ENCODE results near the gene MBTPS2. TPM values are rescaled to one million over a fixed set of nuclear protein-coding genes. Genes with fewer than 3 reads are reported as not detected.

The MBTPS2 gene
- total RNA-seq, 2 donors from 2014 or later: 6.9 to 10.0 TPM

DNA sequence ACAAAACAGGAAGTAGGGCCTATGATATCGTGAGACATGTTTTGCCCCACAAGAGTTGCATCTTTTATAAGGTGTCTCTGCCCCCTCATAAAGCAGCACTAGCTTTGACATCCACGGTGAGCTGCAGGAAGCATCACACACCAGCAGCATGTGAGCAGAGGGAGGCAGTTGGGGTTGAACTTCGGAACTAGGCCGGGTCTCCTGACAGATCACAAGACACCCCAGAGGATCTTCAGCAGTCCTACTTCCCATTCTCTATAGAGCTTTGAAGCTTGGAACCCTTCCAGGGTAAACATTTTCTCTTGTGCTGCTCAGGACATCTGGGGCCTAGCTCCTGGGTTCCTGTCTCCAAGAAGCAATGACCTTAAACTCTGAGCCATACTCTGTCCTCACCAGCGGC lies 43.8 kb downstream of the MBTPS2 start:
- Histone ChIP-seq H3K27me3 (no peaks in the 10 kb centered on the region), H3K36me3 (no peaks in the 10 kb centered on the region), H3K4me1 (no peaks in the 10 kb centered on the region), H3K4me3 (no peak overlapping the region), H3K27ac (no peak overlapping the region), H3K9me3 (no peaks in the 10 kb centered on the region)
- TF ChIP-seq, protein P1, sequence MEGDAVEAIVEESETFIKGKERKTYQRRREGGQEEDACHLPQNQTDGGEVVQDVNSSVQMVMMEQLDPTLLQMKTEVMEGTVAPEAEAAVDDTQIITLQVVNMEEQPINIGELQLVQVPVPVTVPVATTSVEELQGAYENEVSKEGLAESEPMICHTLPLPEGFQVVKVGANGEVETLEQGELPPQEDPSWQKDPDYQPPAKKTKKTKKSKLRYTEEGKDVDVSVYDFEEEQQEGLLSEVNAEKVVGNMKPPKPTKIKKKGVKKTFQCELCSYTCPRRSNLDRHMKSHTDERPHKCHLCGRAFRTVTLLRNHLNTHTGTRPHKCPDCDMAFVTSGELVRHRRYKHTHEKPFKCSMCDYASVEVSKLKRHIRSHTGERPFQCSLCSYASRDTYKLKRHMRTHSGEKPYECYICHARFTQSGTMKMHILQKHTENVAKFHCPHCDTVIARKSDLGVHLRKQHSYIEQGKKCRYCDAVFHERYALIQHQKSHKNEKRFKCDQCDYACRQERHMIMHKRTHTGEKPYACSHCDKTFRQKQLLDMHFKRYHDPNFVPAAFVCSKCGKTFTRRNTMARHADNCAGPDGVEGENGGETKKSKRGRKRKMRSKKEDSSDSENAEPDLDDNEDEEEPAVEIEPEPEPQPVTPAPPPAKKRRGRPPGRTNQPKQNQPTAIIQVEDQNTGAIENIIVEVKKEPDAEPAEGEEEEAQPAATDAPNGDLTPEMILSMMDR (IDR thresholded peaks at IDR 0.05): no peak
- no peak for DNase-seq (ENCODE audit: low spot score)

DNA sequence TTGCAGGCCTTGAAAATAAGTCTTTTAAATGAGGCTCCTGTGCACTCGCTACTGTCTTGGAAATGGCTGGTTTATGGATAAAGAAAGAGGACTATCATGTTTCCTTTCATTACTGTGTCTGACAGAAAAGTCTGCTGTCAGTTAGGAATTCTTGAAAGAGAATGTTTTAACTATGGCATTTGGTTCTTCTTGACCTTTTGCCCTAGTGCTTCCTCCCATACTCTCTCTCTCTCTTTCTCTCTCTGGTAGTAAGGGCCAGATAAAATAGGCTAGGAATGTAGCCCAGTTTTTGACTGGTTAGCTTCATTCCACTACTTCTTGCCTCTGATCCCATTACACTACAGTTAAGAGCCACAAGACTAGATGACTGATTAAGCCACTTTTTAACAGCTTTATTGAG lies 46.2 kb downstream of the MBTPS2 start:
- TF ChIP-seq, protein P1 (IDR thresholded peaks at IDR 0.05): no peak
- Histone ChIP-seq H3K4me3 (no peak overlapping the region), H3K27ac (no peak overlapping the region), H3K27me3 (no peaks in the 10 kb centered on the region), H3K36me3 (no peaks in the 10 kb centered on the region), H3K9me3 (no peaks in the 10 kb centered on the region), H3K4me1 (no peaks in the 10 kb centered on the region)
- no peak for DNase-seq (ENCODE audit: low spot score)

DNA sequence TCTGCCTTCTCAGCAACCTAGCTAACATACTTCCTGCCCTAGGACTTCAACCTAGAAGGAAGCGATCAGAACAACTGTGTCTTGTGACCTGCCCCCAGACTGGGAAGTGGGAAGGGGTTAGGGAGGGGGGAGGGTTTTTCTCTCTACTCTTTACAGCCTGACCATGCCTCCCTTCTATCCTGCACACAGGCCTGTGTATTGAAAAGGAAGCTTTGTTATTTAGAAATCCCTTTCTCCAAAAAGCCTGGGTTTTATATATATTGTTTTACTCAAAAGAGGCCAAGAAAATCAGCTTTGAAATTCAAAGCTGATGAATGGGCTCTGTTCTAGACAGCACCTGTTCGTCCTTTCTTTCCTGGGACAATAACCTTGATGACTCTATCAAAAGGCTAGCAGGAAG lies 65.9 kb downstream of the MBTPS2 start:
- no peak for DNase-seq (ENCODE audit: low spot score)
- H3K27me3 ChIP-seq: no peaks in the 10 kb centered on the region
- H3K27ac ChIP-seq: no peak overlapping the region
- H3K36me3 ChIP-seq: no peaks in the 10 kb centered on the region
- H3K4me3 ChIP-seq: no peak overlapping the region
- TF ChIP-seq, protein P1 (IDR thresholded peaks at IDR 0.05): no peak
- H3K9me3 ChIP-seq: no peaks in the 10 kb centered on the region
- no peaks in the 10 kb centered on the region for H3K4me1 ChIP-seq

DNA sequence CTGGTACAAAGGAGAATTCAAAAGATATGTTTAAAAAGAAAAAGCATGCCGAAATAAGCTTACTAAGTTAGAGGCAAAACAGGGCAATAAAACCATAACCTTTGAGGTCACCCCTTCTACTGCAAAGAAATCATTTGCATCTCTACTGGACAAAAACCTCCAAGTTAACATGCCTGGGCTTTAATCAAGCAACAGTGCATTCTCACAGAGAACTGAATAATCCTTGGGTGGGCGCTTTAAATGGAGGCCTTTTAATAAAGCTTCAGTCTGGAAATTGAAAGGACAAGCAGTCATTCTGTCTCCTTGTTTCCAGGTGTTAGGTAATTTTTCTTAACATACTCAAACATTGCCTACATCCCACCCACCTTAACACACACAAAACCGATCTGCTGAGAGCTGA lies 66.5 kb downstream of the MBTPS2 start:
- TF ChIP-seq, protein P1 (IDR thresholded peaks at IDR 0.05): no peak
- DNase-seq (ENCODE audit: low spot score): no peak
- H3K4me1 ChIP-seq: no peaks in the 10 kb centered on the region

DNA sequence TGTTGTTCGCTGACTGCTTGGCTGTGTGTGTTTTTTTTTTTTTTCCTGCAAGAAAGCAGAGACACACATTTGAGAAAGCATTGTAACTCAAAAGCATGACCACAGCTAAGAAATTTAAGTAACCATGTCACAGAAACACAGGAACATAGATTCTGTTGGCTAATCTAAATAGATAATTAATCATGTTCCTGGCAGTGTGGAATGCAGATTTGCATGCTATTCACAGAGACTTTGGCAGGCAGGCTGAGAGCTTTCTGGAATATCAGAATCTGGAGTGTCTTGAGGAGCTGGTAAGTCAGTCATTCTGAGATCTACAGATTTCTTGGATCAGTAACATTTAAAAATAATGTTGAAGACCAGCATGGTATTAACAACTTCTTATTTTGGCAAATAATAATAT lies 67.8 kb downstream of the MBTPS2 start:
- H3K27ac ChIP-seq: no peak overlapping the region
- no peaks in the 10 kb centered on the region for H3K36me3 ChIP-seq
- H3K27me3 ChIP-seq: no peaks in the 10 kb centered on the region
- H3K4me1 ChIP-seq: no peaks in the 10 kb centered on the region
- no peaks in the 10 kb centered on the region for H3K9me3 ChIP-seq
- TF ChIP-seq, protein P1 (IDR thresholded peaks at IDR 0.05): no peak
- no peak for DNase-seq (ENCODE audit: low spot score)
- no peak overlapping the region for H3K4me3 ChIP-seq

More for the DNA sequence above, 66.5 kb downstream of the MBTPS2 start:
- no peak overlapping the region for H3K4me3 ChIP-seq
- no peak overlapping the region for H3K27ac ChIP-seq
- no peaks in the 10 kb centered on the region for H3K27me3 ChIP-seq
- H3K36me3 ChIP-seq: no peaks in the 10 kb centered on the region
- no peaks in the 10 kb centered on the region for H3K9me3 ChIP-seq

DNA sequence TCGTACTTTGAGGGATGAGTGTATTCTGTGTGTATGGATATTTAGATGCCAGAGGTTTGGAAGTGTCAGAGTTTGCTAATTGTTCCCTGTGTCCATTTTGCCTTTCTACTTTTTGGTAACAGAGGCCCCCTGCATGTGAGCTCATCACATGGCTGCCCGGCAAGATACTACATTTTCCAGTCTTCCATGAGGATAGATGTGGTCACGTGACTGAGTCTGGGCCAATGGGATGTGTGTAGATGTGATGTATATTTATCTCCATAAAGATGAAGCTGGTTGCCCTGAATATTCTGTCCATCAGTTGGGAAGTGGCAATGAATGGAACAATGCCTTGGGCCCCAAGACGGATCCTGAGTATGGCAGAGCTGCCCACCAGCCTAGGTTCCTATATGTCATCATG lies 72.1 kb downstream of the MBTPS2 start:
- no peak for DNase-seq (ENCODE audit: low spot score)
- no peak overlapping the region for H3K4me3 ChIP-seq
- no peaks in the 10 kb centered on the region for H3K27me3 ChIP-seq
- no peaks in the 10 kb centered on the region for H3K9me3 ChIP-seq
- H3K27ac ChIP-seq: no peak overlapping the region
- no peaks in the 10 kb centered on the region for H3K36me3 ChIP-seq
- TF ChIP-seq, protein P1 (IDR thresholded peaks at IDR 0.05): no peak
- no peaks in the 10 kb centered on the region for H3K4me1 ChIP-seq

All from right atrium auricular region (tissue), 2 donors.